OCI-LY7 (cell line): ENCODE results near the gene FNTB. TPM values are rescaled to one million over a fixed set of nuclear protein-coding genes. Genes with fewer than 3 reads are reported as not detected.

Source experiments
- BruUV-seq: library from RNA; stranded (reverse); fragments of 400-500 nt; replicated peaks from 2 replicates; lab custom pipeline; 2021; lab: Mats Ljungman, UMichigan
- CTCF ChIA-PET: fragments of 300-600 bp; sonication (Branson Sonifier 250); formaldehyde crosslinking; loops from one replicate; lab custom pipeline; 2022; ENCODE audit warnings: antibody characterized with exemption; ENCODE audit not compliant: unreplicated experiment; lab: Charles Lee
- POLR2A ChIA-PET: fragments of 300-600 bp; sonication (Branson Sonifier 250); formaldehyde crosslinking; loops from one replicate; lab custom pipeline; 2022; ENCODE audit warnings: antibody characterized with exemption; lab: Charles Lee
- DNase-seq: peaks from one replicate; pipeline ENCODE4 v3.0.0-alpha.2; 2015; ENCODE audit warnings: low spot score
- H2AFZ ChIP-seq: fragments of 200-600 bp; sonication (generic), shearing (Covaris generic); 2 replicates; pipeline ENCODE4 v1.6.1; 2014; ENCODE audit warnings: mild to moderate bottlenecking, antibody characterized with exemption, low read length, moderate library complexity
- H3K27ac ChIP-seq: fragments of 200-600 bp; sonication (generic); 2 replicates; pipeline ENCODE4 v1.5.1; 2014; ENCODE audit warnings: mixed run types, low read depth, mild to moderate bottlenecking, moderate library complexity, low read length, inconsistent platforms; ENCODE audit not compliant: poor library complexity, severe bottlenecking
- H3K36me3 ChIP-seq: fragments of 200-600 bp; sonication (generic); 2 replicates; pipeline ENCODE4 v1.6.1; 2014; ENCODE audit warnings: mild to moderate bottlenecking, antibody characterized with exemption, low read length, moderate library complexity, mixed read lengths; ENCODE audit not compliant: insufficient read depth
- H3K4me1 ChIP-seq: fragments of 200-600 bp; sonication (generic); 2 replicates; pipeline ENCODE4 v1.5.1; 2014; ENCODE audit warnings: mild to moderate bottlenecking, low read length; ENCODE audit not compliant: insufficient read depth, poor library complexity, severe bottlenecking
- H3K4me2 ChIP-seq: fragments of 200-600 bp; sonication (generic); 2 replicates; pipeline ENCODE4 v1.6.1; 2014; ENCODE audit warnings: mild to moderate bottlenecking, low read length
- H3K4me3 ChIP-seq: fragments of 200-600 bp; sonication (generic); 2 replicates; pipeline ENCODE4 v1.5.1; 2014; ENCODE audit warnings: mild to moderate bottlenecking, low read depth, low read length; ENCODE audit not compliant: poor library complexity, severe bottlenecking
- H3K79me2 ChIP-seq: fragments of 200-600 bp; sonication (generic); 2 replicates; pipeline ENCODE4 v1.6.1; 2016; ENCODE audit warnings: low read depth, mild to moderate bottlenecking, low read length, moderate library complexity, mixed read lengths; ENCODE audit not compliant: insufficient read depth
- H3K9me2 ChIP-seq: fragments of 200-600 bp; sonication (generic); 2 replicates; pipeline ENCODE4 v1.6.1; 2016; ENCODE audit warnings: mild to moderate bottlenecking, low read length, mixed read lengths; ENCODE audit not compliant: insufficient read depth
- H3K9me3 ChIP-seq: fragments of 200-600 bp; sonication (generic); 2 replicates; pipeline ENCODE4 v1.6.1; 2014; ENCODE audit warnings: mild to moderate bottlenecking, mixed run types, low read length, mixed read lengths
- H4K20me1 ChIP-seq: fragments of 200-600 bp; sonication (generic); 2 replicates; pipeline ENCODE4 v1.6.1; 2014; ENCODE audit warnings: mild to moderate bottlenecking, antibody characterized with exemption, low read length, moderate library complexity, mixed read lengths; ENCODE audit not compliant: insufficient read depth
- EZH2phosphoT487 ChIP-seq: fragments of 200-600 bp; sonication (generic); IDR thresholded peaks from 2 replicates; pipeline ENCODE4 v1.6.1; 2018; ENCODE audit warnings: low read depth, borderline replicate concordance, mild to moderate bottlenecking, mixed run types, antibody characterized with exemption, low read length, moderate library complexity, mixed read lengths
- intact Hi-C: fragments of 100-400 bp; cut with micrococcal nuclease; formaldehyde crosslinking; loops from one replicate; pipeline ENCODE4 v1.10.0; 2022; ENCODE audit not compliant: unreplicated experiment
- total RNA-seq, 2 experiments: library from RNA; depleted of rRNA in 1 of 2; stranded (reverse); fragments of >200 nt in 1 of 2; shearing (Covaris generic) in 1 of 2; gene quantifications; 2 replicates each; pipeline ENCODE4 v1.2.3, GENCODE V29; 2014 to 2022
- TF ChIP-seq, protein P1 (sequence below): fragments of 200-600 bp; sonication (generic); conservative IDR thresholded peaks from 2 replicates; pipeline ENCODE4 v1.5.1; 2014; ENCODE audit warnings: mild to moderate bottlenecking, antibody characterized with exemption, low read length, moderate library complexity, mixed read lengths

The FNTB gene
- total RNA-seq, 2 experiments from 2014 or later = 9.2 to 18.0 TPM

DNA sequence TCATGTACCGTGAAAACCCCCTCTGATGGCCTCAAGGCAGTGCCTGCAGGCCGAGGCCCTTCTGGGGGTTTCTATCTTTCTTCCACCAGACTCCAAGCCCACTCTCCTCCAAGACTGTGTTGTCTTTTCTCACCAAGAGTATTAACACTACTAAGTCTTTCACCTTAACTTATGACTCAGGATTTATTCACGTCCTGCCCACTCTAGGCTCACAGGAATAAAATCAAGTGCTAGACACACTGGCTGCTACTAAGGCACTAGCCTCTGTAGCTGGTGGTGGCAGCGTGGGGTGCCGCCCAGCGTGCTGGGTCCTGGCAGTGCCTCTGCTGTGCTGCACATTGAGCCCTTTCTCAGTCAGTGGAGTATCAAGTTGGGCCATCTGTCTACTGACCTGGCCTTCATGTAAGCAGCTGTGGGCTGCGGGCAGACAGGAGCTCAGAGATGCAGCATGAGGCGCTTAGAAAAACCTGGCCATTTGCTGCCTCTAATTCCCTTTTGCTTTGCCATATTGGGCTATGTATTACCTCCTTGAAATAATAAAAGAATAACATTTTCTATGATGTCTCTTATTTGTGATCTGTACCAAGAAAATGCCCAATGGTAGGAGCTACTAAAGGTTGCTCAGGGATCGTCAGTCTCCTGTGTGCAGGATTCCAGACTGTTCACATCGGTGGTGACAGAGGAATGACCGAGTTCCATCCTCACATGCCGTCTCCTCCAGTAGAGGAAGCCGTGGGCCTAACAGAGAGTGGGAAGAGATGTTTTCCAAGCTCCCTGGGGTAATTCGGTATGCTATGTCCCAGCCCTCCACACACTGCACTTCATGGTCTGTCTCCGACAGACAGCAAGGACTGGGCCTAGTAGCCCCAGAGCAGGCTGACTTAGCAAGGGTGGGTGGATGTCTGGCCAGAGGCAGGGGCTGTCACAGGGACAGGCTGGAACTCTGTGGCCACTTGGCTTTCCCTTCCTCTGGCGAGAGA, 75.7 kb downstream of the FNTB start:
- BruUV-seq = no TSS peak
- no peaks in the 10 kb centered on the region for H3K9me2 ChIP-seq
- H3K27ac ChIP-seq = no peak overlapping the region
- H2AFZ ChIP-seq = no peak overlapping the region
- ChIA-PET CTCF (no interaction called here), POLR2A (no interaction called here)
- H3K4me1 ChIP-seq = no peaks in the 10 kb centered on the region
- TF ChIP-seq EZH2phosphoT487 = no peak
- TF ChIP-seq, protein P1, sequence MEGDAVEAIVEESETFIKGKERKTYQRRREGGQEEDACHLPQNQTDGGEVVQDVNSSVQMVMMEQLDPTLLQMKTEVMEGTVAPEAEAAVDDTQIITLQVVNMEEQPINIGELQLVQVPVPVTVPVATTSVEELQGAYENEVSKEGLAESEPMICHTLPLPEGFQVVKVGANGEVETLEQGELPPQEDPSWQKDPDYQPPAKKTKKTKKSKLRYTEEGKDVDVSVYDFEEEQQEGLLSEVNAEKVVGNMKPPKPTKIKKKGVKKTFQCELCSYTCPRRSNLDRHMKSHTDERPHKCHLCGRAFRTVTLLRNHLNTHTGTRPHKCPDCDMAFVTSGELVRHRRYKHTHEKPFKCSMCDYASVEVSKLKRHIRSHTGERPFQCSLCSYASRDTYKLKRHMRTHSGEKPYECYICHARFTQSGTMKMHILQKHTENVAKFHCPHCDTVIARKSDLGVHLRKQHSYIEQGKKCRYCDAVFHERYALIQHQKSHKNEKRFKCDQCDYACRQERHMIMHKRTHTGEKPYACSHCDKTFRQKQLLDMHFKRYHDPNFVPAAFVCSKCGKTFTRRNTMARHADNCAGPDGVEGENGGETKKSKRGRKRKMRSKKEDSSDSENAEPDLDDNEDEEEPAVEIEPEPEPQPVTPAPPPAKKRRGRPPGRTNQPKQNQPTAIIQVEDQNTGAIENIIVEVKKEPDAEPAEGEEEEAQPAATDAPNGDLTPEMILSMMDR = no peak
- no peak overlapping the region for H3K4me3 ChIP-seq
- no peaks in the 10 kb centered on the region for H3K9me3 ChIP-seq
- no peak for DNase-seq
- no peaks in the 10 kb centered on the region for H3K79me2 ChIP-seq
- intact Hi-C loops = no loop called here
- H3K36me3 ChIP-seq = peaks cover 64% of the 10 kb centered on the region
- H4K20me1 ChIP-seq = no peaks in the 10 kb centered on the region
- H3K4me2 ChIP-seq = no peak overlapping the region

DNA sequence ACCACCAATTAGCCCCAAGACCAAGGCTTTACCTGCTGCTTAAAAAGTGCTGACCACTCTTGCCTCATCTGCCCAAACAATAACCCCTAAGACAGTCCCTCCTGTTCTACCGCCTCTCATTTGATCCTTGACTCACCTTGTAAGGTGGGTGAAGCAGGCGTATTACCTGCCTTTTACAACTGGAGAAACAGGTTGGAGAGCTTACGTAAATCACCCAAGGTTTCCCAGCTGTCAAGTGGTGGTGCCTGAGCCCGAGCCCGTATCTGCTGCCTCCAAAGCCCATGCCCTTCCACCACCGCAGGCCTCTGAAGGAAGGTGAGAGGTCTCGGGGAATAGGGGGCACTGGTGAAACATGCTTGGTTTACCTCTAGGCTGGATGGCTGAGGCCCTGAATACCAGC, 79.0 kb downstream of the FNTB start:
- no peaks in the 10 kb centered on the region for H3K4me1 ChIP-seq
- no peak overlapping the region for H3K27ac ChIP-seq
- ChIA-PET CTCF (no interaction called here), POLR2A (no interaction called here)
- no peak overlapping the region for H3K4me2 ChIP-seq
- H2AFZ ChIP-seq = no peak overlapping the region
- H3K9me2 ChIP-seq = no peaks in the 10 kb centered on the region
- peaks cover 76% of the 10 kb centered on the region for H3K36me3 ChIP-seq
- no peaks in the 10 kb centered on the region for H3K9me3 ChIP-seq
- no peak overlapping the region for H3K4me3 ChIP-seq
- no peak for TF ChIP-seq EZH2phosphoT487
- TF ChIP-seq, protein P1 = no peak
- intact Hi-C loops = no loop called here
- no peaks in the 10 kb centered on the region for H3K79me2 ChIP-seq
- no peak for DNase-seq
- BruUV-seq = no TSS peak
- H4K20me1 ChIP-seq = no peaks in the 10 kb centered on the region

DNA sequence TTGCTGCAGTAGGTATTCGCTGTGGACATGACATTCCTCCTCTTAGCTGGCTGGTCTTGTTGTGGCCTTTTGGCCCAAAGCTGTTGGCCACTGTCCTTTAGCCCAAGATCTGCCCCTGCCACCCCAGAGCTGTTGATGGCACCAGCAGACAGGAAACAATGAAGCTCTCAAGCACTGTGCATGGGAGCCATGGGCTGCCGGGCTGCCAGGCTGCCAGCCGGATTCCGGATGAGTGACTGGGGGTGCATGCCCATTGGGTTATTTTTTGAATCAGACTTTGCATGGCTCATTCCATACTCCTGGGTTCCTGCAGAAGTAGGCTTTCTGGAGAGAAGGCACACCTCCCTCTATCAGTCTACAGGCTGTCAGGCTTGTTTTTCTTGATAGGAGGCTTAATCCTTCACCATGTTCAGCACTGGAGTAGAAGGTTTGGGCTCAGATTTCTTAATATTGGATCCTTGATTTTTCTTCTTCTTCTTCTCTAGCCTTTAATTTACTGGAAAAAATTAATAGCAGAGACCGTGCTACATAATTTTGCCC, 83.2 kb downstream of the FNTB start:
- no peak for DNase-seq
- Histone ChIP-seq H3K27ac (no peak overlapping the region), H3K4me1 (no peaks in the 10 kb centered on the region), H3K4me2 (no peak overlapping the region), H2AFZ (no peak overlapping the region), H3K9me2 (no peaks in the 10 kb centered on the region), H3K36me3 (peaks cover 49% of the 10 kb centered on the region), H3K4me3 (no peak overlapping the region), H3K9me3 (no peaks in the 10 kb centered on the region), H3K79me2 (no peaks in the 10 kb centered on the region), H4K20me1 (no peaks in the 10 kb centered on the region)
- TF ChIP-seq, protein P1 = no peak
- TF ChIP-seq EZH2phosphoT487 = no peak
- BruUV-seq = no TSS peak
- POLR2A ChIA-PET = no interaction called here
- intact Hi-C loops = no loop called here
- CTCF ChIA-PET = no interaction called here
